Breast epithelium (tissue), 4 donors: ENCODE data around the gene ACTN4. TPM values are rescaled to one million over a fixed set of nuclear protein-coding genes. Genes with fewer than 3 reads are reported as not detected.
"Not testable (repeated sequence)": the region's sequence is repeated elsewhere in the genome, so short reads cannot be mapped to it uniquely, and the experiment has no call there.

Source experiments
- DNase-seq, 2 donors: peaks; one replicate each; pipeline ENCODE4 v3.0.0-alpha.2; 2019; ENCODE audit warnings: low spot score in 2 of 2
- H3K27ac ChIP-seq, 2 donors: fragments of 200-600 bp; sonication (generic) in 1 of 2; one replicate each; pipeline ENCODE4 v1.5.1; 2016 to 2019; ENCODE audit warnings: mild to moderate bottlenecking in 1 of 2
- H3K27me3 ChIP-seq, 2 donors: fragments of 200-600 bp; sonication (generic) in 1 of 2; one replicate each; pipeline versions ENCODE4 v1.5.1 to v1.6.0; 2017 to 2019; ENCODE audit warnings: control low read depth in 1 of 2, mild to moderate bottlenecking in 1 of 2
- H3K36me3 ChIP-seq: fragments of 200-600 bp; one replicate; pipeline ENCODE4 v1.5.1; 2019
- H3K4me1 ChIP-seq, 2 donors: fragments of 200-600 bp; sonication (generic); one replicate each; pipeline ENCODE4 v1.5.1; 2016 to 2019; ENCODE audit warnings: control low read depth in 1 of 2
- H3K4me3 ChIP-seq, 3 donors: fragments of 200-600 bp; sonication (generic); 1 replicate in 2 of 3; 2 replicates in 1 of 3; pipeline ENCODE4 v1.5.1; 2016 to 2019; ENCODE audit warnings: mild to moderate bottlenecking in 3 of 3, moderate library complexity in 2 of 3
- H3K9me3 ChIP-seq, 2 donors: fragments of 200-600 bp; sonication (generic) in 1 of 2; one replicate each; pipeline ENCODE4 v1.5.1; 2016 to 2019; ENCODE audit warnings: control low read depth in 1 of 2
- CTCF ChIP-seq, 3 donors: fragments of 450-650 bp; IDR thresholded peaks; one replicate each; pipeline ENCODE4 v1.5.1; 2016 to 2017; ENCODE audit warnings: antibody characterized with exemption in 3 of 3, mild to moderate bottlenecking in 3 of 3, moderate library complexity in 3 of 3
- POLR2A ChIP-seq: fragments of 450-650 bp; IDR thresholded peaks from one replicate; pipeline ENCODE4 v1.6.1; 2016; ENCODE audit warnings: antibody characterized with exemption, mild to moderate bottlenecking, moderate library complexity
- POLR2AphosphoS5 ChIP-seq, 3 donors: sonication (generic); formaldehyde crosslinking; IDR thresholded peaks; one replicate each; pipeline ENCODE4 v1.6.1; 2017; ENCODE audit warnings: antibody characterized with exemption in 3 of 3
- intact Hi-C: fragments of 100-400 bp; cut with DNase I; formaldehyde crosslinking; loops from one replicate; pipeline ENCODE4 v1.15.1; 2023; ENCODE audit warnings: low total_unique reads
- total RNA-seq, 3 donors: library from RNA; depleted of rRNA; stranded (reverse); fragments of >200 nt; gene quantifications; one replicate each; pipeline ENCODE4 v1.1.0, GENCODE V29; 2016

ACTN4 gene
- total RNA-seq, 3 donors from 2014 or later, result 182 to 296 (median 269) TPM

- H3K4me3 ChIP-seq, result peak overlapping the region; percentile 21 to 66 (median 46)
- TF ChIP-seq CTCF (IDR thresholded peaks at IDR 0.05) (peak; percentile 88 to 98 (median 98)), POLR2A (no peak), POLR2AphosphoS5 (IDR thresholded peaks at IDR 0.05) (peak; percentile 68 to 80 (median 76))
- DNase-seq, result peak; percentile 84 to 93
- H3K36me3 ChIP-seq, result no peaks in the 10 kb centered on the region
- H3K27ac ChIP-seq, result peak overlapping the region; percentile 62 to 91
- H3K9me3 ChIP-seq, result no peaks in the 10 kb centered on the region
- H3K27me3 ChIP-seq, result no peaks in the 10 kb centered on the region
- peaks cover 0 to 3% of the 10 kb centered on the region in 2 donors for H3K4me1 ChIP-seq
- intact Hi-C loops, result no loop called here
Measured at GRCh38 chr19:38769635-38770211, 122.3 kb downstream of the ACTN4 start.

GRCh38 chr19:38770228-38770948 lies 122.9 kb downstream of the ACTN4 start:
- H3K27ac ChIP-seq, result peak overlapping the region; percentile 62 to 91
- H3K4me1 ChIP-seq, result not testable (repeated sequence)

GRCh38 chr19:38770949-38771275 lies 123.5 kb downstream of the ACTN4 start:
- DNase-seq, intact Hi-C loops, H3K4me1 ChIP-seq, H3K27ac ChIP-seq, H3K27me3 ChIP-seq, H3K4me3 ChIP-seq, H3K36me3 ChIP-seq, H3K9me3 ChIP-seq: not testable (repeated sequence)

More at GRCh38 chr19:38770228-38770948, 122.9 kb downstream of the ACTN4 start:
- intact Hi-C loops, H3K27me3 ChIP-seq, DNase-seq, H3K9me3 ChIP-seq, H3K36me3 ChIP-seq: not testable (repeated sequence)
- H3K4me3 ChIP-seq, result peak overlapping the region; percentile 11 to 66 (median 46)

GRCh38 chr19:38771569-38771968 lies 124.1 kb downstream of the ACTN4 start:
- intact Hi-C loops, H3K27me3 ChIP-seq: not testable (repeated sequence)

GRCh38 chr19:38773469-38774177 lies 126.2 kb downstream of the ACTN4 start, which contains the start of gene LGALS7:
TSS of gene LGALS7 (minus strand) at chr19:38773517. CDS start at chr19:38773492, 25 bp downstream.
- no peak for DNase-seq

More at GRCh38 chr19:38771569-38771968, 124.1 kb downstream of the ACTN4 start:
- H3K27ac ChIP-seq, DNase-seq, H3K9me3 ChIP-seq, H3K36me3 ChIP-seq, H3K4me1 ChIP-seq, H3K4me3 ChIP-seq: not testable (repeated sequence)

More at GRCh38 chr19:38773469-38774177, 126.2 kb downstream of the ACTN4 start, which contains the start of gene LGALS7:
- H3K4me1 ChIP-seq, result peaks cover 0 to 3% of the 10 kb centered on the region in 2 donors
- H3K9me3 ChIP-seq, result no peaks in the 10 kb centered on the region
- no peaks in the 10 kb centered on the region for H3K36me3 ChIP-seq
- no peak within 1 kb of the TSS for H3K27ac ChIP-seq
- no peak for TF ChIP-seq POLR2A
- TF ChIP-seq CTCF (IDR thresholded peaks at IDR 0.05), result no peak
- TF ChIP-seq POLR2AphosphoS5 (IDR thresholded peaks at IDR 0.05), result no peak
- intact Hi-C loops, result no loop called here
- H3K4me3 ChIP-seq, result no peak within 1 kb of the TSS
- no peaks in the 10 kb centered on the region for H3K27me3 ChIP-seq
